GM21529 (cell line): ENCODE measurements around the gene LRRC39.

ENCODE experiments used
- ATAC-seq: cut with Tn5 transposase; IDR thresholded peaks from one replicate; pipeline ENCODE4 v1.9.1; 2021; ENCODE audit not compliant: unreplicated experiment

Gene LRRC39

DNA sequence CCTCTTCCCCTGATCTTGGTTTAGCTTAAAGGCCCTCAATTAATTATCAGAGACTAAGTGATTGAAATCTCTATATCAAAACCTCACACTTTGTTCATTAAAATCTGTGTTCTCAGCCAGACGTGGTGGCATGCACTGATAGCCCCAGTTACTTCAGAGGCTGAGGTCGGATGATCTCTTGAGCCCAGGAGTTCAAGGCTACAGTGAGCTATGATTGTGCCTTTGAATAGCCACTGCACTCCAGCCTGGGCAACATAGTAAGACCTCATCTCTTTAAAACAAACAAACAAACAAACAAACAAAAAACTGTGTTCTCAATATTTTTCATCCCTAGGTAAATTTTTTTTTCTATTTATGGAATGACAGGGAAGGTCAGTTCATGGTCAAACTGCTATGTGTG is 26.4 kb downstream of the LRRC39 start:
- ATAC-seq: no peak

DNA sequence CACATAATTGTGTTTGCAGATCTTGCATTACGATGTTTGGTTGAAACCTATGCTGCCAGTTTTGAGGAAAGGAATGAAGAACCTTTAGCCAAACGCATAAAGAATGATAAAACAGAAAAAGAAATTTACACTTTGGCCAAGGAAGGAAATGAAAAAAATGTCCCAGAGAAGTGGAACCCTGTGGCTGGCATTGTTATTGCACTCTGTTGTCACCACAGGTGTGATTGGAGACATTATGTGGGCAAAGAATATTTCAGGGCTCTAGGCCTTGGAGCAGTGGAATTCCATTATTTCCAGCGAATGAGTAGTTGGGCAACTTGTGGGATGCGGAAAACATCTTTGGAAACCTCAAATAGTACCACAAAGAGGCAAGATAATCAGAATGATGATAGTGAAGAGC is 30.2 kb downstream of the LRRC39 start:
- no peak for ATAC-seq

DNA sequence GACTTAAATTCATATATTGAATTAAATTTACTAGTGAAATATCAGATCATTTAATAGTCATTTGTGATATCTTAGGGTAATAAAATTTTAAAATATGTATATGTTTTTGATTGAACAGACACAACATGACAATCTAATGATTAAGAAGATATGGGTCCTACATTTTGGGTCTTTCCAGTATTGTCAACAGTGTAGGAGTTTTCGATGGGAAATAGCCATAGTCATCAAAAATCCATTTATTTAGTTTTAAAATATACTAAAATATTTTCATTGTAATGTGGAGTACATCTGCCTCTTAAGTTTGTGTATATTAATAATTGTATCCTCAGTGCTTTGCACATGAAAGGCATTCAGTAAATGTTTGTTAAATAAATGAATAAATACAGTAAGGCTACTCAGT is 31.1 kb downstream of the LRRC39 start:
- ATAC-seq: no peak

DNA sequence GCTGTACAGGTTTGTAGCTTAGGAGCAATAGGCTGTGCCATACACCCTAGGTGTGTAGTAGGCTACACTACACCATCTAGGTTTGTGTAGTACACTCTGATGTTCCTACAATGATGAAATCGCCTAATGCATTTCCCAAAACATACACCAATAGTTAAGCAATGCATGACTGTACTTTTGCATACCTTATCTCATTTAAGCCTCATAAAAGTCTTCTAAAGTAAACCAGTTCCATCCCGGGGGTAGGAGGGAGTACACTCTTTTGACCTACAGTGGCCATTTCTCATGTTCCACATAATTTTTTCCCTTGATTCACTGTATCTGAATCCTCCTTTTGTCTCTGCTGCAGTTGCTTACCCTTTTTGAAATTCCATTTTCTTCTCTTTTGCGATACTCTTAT is 32.9 kb downstream of the LRRC39 start:
- no peak for ATAC-seq

DNA sequence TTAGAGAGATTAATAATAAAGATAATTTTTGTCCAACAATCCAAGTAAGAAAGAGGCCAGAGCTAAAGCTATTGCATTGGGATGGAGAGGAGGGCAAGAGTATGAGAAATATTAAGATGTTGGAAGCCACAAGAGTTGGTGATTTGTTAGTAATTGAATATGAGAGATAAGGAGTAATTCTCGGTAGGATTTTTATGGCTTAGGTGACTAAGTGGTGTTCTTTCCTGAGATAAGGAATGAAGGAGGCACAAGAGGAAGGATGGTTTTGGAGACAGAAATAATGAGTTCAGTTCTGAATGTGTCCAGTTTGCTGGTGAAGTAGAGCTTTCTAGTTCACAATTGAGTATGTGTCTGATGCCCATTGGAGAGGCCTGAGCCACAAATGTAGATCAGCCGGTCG is 35.7 kb downstream of the LRRC39 start:
- ATAC-seq: no peak

DNA sequence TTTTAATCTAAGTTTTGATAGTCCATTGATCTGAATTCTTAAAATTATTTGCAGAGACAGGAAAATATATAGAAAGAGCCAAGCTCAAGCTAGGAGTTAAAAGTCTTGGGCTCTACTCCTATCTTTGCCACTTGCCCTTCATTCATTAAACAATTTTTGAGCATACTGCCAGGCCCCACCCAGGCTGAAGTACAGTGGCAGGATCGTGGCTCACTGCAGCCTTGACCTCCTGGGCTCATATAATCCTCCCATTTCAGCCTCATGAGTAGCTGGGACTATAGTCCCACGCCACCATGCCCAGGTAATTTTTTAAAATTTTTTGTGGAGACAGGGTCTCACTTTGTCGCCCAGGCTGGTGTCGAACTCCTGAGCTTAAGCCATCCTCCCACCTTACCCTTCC is 36.9 kb downstream of the LRRC39 start:
- ATAC-seq: no peak

DNA sequence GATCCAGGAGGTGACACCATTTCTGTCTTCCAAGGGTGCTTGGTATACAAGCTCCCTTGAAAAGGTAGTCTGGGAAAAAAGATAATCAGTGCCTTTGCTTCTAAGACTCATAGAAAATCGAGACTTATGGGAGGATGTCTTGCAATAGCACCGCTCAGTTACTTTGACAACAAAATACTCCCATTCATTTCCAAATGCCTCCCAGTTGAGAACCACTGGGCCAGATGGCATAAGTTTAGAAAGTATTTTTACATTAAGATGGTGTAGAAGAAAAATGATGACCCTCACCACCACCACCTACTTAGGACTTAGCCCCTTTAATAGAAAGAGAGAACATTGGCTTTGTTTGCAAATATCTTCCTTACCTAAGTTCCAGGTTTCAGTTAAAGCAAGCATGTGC is 40.5 kb downstream of the LRRC39 start:
- ATAC-seq: no peak

DNA sequence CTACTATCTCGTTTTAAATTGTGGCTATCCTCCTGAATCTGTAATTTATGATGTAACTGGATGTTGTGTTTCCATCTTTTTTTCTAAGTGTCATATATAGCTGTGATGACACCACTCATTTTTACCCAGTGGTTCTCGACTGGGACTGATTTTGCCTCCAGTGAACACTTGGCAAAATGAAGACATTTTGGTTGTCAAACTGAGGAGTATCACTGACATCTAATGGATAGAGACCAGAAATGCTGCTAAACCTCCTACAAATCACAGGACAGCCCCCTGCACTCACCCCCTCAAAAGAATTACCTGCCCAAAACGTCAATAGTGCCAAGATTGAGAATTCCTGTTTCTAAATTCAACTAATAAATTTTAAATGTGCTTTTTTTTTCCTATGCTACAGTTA is 43.2 kb downstream of the LRRC39 start:
- ATAC-seq: no peak

DNA sequence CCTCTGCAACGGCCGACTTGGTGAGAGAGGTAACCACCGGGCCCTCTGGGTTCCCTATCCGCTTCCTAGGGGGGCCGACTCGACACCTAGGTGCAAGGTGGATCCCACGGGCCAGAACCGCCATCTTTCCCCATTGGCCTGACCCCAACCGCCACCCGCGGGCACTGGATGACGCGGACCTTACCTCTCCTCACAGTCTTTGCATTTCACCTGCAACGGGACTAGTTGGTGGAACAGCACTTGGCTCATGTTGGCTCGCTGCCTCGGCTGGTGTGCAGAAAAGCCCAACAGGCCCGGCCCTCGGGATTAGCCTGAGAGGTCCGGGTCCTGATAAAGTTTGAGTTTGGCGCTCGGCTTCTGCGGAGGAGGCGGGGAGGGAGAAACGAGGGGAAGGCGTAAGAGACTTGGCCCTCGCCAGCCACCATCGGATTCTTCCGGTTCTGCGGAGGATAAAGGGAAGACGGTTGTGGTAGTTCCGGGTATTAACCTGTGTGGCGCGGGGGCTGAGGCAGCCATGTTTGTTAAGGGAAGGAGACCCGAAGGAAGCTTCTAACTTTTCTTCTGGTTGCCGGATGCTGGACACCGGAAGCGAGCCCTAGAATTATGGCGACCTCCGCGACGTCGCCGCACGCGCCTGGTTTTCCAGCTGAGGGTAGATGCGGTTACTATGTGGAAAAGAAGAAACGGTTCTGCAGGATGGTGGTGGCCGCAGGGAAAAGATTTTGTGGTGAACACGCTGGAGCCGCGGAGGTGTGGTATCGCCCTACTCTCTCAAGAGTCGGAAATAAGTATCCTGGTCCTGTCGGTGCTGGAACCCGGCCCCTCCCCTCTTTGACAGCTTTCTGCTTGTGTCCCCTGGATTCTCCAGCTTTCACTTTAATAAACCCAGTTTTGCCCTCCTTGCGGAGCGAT is 45.2 kb downstream of the LRRC39 start, which contains the start of the genes SASS6 and TRMT13:
SASS6 (minus strand) TSS at position 365 of the 912 bp plus-strand sequence; CDS start at position 249, 116 bp downstream.
TRMT13 (plus strand) TSS at position 598 of the 912 bp plus-strand sequence; CDS start at position 604, 6 bp downstream.
- peak; percentile 87 for ATAC-seq

DNA sequence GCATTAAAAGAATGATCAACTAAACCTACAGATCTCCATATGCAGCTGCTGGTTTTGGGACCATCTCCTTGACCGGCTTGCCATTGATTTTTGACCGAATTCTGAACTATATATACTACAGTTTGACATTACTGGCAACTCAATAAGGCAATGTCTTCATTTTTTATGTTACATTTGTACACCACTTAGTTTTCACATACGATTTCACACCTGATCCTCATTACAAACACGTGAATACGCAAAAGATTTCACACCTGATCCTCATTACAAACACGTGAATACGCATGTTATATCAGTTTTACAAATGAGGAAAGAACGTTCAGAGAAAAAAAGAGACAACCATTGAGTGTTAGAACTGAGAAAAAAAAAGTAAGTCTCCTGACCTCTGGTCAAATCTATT is 46.4 kb downstream of the LRRC39 start:
- no peak for ATAC-seq

DNA sequence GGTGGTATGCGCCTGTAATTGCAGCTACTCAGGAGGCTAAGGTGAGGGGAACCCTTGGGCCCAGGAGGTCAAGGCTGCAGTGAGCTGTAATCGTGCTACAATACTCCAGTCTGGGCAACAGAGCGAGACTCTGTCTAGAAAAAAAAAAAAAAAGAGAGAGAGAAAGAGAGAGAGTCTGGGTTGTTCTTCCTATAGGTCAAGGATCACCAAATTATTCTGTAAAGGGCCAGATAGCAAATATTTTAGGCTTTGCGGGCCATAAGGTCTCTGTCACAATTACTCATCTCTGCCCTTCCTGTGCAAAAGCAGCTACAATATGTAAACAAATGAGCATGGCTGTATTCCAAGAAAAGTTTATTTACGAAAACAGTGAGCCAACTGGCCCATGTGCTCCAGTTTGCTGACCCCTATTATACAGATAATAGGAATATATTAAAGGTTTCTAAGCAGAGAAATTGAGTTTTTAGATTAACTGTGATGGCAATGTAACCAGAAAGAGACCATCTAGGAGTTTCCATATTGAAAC is 47.4 kb downstream of the LRRC39 start:
- ATAC-seq: no peak

DNA sequence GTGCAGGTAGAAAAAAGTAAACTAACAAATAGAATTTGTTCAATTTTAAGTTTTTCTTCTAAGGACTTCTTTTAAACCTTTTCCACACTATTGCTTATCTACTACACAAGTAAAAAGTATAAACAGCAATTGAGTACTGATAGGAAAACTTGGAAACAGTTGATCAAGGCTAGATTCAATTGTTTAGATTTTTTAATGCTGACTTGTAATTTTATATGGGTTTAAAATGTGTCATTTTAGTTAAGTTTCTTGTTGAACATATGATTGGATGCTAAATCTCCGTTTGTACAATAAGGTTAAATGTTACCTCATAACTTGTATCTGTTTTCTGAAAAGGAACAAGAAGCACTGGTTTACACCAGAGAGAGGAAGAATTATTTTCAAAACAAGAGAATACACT is 50.8 kb downstream of the LRRC39 start:
- no peak for ATAC-seq

DNA sequence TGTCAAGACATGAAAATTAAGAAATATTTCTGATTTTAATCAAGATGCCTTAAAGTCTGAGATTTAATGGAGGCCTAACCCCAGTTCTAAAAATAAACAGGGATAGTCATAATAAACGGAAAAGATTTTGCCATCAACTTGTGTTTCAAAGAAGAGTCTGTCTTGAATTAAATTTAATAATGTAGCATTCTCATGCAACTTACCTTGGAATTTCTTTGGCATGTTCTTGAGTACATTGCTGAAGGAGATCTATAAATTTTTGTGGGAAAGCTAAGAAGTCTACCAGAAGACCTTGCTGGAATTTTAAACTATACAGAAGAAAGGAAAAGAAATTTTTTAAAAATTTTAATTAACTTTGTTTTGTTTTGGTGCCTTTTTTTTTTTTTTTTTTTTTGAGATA is 55.9 kb downstream of the LRRC39 start:
- ATAC-seq: no peak

DNA sequence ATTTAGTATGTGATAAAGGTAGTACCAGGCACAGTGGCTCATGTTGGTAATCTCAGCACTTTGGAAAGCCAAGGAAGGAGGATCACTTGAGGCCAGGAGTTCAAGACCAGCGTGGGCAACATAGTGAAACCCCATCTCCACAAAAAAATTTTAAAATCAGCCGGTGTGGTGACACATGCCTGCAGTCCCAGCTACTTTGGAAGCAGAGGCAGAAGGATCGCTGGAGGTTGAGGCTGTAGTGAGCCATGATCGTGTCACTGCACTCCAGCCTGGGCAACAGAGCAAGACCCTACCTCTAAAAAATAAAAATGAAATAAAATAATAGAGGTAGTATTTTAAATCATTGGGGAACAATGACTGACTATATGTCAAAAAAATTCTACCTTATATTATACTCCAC is 62.5 kb downstream of the LRRC39 start:
- ATAC-seq: no peak

DNA sequence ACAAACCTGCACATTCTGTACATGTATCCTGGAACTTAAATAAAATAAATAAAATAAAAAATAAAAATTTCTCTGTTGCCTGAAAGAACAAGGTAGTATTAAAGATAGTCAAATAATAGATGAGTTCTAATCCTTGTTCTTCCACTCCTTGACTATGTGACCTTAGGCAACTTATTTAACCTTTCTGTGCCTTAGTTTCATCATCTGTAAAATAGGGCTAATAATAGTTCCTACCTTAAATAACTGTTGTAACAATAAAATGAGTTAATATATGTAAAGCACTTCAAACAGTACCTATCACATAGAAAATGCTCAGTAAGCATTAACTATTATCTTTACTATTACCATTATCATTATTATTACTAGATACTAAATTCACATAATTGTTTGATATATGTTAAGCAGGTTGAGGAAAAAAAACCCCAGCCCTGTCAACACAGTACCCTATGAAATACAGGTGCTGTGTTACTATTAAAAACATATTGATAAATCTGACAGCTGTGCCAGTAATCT is 68.4 kb downstream of the LRRC39 start:
- no peak for ATAC-seq

DNA sequence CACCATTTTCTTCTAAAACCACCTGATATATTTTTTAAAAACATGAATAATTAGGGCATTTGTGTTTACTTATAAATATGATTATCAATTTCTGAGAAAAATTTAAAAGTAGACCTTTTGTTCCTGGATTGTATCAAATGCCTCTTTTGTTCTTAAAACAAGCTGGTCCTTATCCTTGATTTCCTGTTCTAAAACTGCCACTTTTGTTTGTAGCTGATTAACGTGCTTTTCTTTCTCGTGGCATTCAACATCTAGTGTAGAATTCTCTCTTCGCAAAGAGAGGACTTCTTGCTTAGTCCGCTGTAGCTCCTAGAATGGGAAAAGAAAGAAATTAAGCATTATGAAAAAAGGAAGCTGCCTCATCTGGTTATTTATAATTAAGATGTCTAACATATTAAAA is 70.4 kb downstream of the LRRC39 start:
- no peak for ATAC-seq

DNA sequence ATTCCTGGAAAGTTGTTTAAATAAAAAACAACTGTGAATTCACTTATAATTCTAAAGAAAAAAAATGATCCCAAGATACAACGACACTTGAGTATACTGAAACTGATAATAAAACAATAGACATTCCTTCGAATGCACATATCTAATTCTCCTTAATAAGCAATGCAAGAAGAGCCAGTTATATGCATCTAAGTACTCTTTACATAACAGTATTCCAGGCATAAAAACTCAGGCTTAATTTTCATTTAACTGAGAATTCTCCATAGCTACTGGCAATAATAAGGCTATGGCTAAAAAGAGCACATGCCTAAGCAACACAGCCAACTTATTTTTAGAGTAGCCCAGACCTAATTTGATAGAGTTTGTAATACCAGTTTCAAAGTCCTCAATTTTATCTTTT is 76.5 kb downstream of the LRRC39 start:
- ATAC-seq: no peak

DNA sequence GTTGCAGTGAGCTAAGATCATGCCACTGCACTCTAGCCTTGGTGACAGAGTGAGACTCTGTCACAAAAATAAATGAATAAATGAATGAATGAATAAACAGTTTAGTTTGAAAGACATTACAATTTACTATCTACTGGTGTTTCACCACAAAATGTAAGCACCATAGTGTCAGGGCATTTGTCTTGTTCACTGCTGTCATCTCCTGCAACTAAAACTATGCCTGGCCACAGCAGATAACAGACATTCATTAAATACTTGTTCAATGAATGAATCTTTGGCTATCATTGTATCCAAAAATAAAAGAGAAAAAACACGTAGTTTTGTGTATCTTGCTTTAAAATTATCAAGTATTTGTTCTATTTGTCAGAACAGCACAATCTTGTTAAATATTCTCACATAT is 77.9 kb downstream of the LRRC39 start:
- ATAC-seq: no peak
